GM23248 (cell line): ENCODE measurements around the gene PRH1. TPM values are rescaled to one million over a fixed set of nuclear protein-coding genes. Genes with fewer than 3 reads are reported as not detected.

Experiments
- DNase-seq: peaks from one replicate; pipeline ENCODE4 v3.0.0-alpha.2; 2015
- H2AFZ ChIP-seq: fragments of 200-600 bp; sonication (generic); 2 replicates; pipeline ENCODE4 v1.6.1; 2016; ENCODE audit warnings: antibody characterized with exemption
- H3F3A ChIP-seq: fragments of 200-600 bp; sonication (generic); 2 replicates; pipeline ENCODE4 v1.6.1; 2016; ENCODE audit warnings: mild to moderate bottlenecking, antibody characterized with exemption, mixed run types; ENCODE audit not compliant: insufficient read depth
- H3K27ac ChIP-seq: fragments of 200-600 bp; sonication (generic); 2 replicates; pipeline ENCODE4 v1.5.1; 2016; ENCODE audit warnings: mild to moderate bottlenecking
- H3K27me3 ChIP-seq: fragments of 200-600 bp; sonication (generic); replicated peaks from 2 replicates; pipeline ENCODE4 v1.6.1; 2016; ENCODE audit warnings: mild to moderate bottlenecking; ENCODE audit not compliant: insufficient read depth
- H3K36me3 ChIP-seq: fragments of 200-600 bp; sonication (generic); 2 replicates; pipeline ENCODE4 v1.6.1; 2016; ENCODE audit warnings: low read depth, mild to moderate bottlenecking
- H3K4me1 ChIP-seq: fragments of 200-600 bp; sonication (generic); 2 replicates; pipeline ENCODE4 v1.6.1; 2016; ENCODE audit warnings: mild to moderate bottlenecking; ENCODE audit not compliant: insufficient read depth
- H3K4me2 ChIP-seq: fragments of 200-600 bp; sonication (generic); one replicate; pipeline ENCODE4 v1.6.1; 2016; ENCODE audit warnings: mild to moderate bottlenecking; ENCODE audit not compliant: unreplicated experiment
- H3K4me3 ChIP-seq: fragments of 200-600 bp; sonication (generic); 2 replicates; pipeline ENCODE4 v1.5.1; 2016; ENCODE audit warnings: mild to moderate bottlenecking
- H3K79me2 ChIP-seq: fragments of 200-600 bp; sonication (generic); 2 replicates; pipeline ENCODE4 v1.6.1; 2016; ENCODE audit warnings: mild to moderate bottlenecking; ENCODE audit not compliant: insufficient read depth
- H3K9ac ChIP-seq: fragments of 200-600 bp; sonication (generic); 2 replicates; pipeline ENCODE4 v1.6.1; 2016; ENCODE audit warnings: mild to moderate bottlenecking
- H3K9me2 ChIP-seq: fragments of 200-600 bp; sonication (generic); 2 replicates; pipeline ENCODE4 v1.6.1; 2016; ENCODE audit warnings: mixed run types, mild to moderate bottlenecking, moderate library complexity; ENCODE audit not compliant: insufficient read depth
- H3K9me3 ChIP-seq: fragments of 200-600 bp; sonication (generic); one replicate; pipeline ENCODE4 v1.6.1; 2017; ENCODE audit warnings: low read depth
- H4K20me1 ChIP-seq: fragments of 200-600 bp; sonication (generic); 2 replicates; pipeline ENCODE4 v1.6.0; 2016; ENCODE audit not compliant: insufficient read depth
- EZH2 ChIP-seq: fragments of 200-600 bp; sonication (generic); IDR thresholded peaks from 2 replicates; pipeline ENCODE4 v1.6.1; 2018; ENCODE audit warnings: antibody characterized with exemption, mild to moderate bottlenecking; ENCODE audit not compliant: insufficient read depth, poor library complexity, severe bottlenecking
- EZH2phosphoT487 ChIP-seq: fragments of 200-600 bp; sonication (generic); IDR thresholded peaks from 2 replicates; pipeline ENCODE4 v1.6.1; 2018; ENCODE audit warnings: antibody characterized with exemption, moderate library complexity, mild to moderate bottlenecking, low read depth; ENCODE audit not compliant: insufficient read depth
- WGBS, 2 experiments: methylation state at CpG; one replicate each; pipeline ENCODE4 v1.1.6; 2015 to 2017; ENCODE audit warnings: low lambda C conversion rate in 2 of 2, low coverage in 1 of 2; ENCODE audit errors: missing lambda C conversion rate in 2 of 2; 5-methylcytosine and 5-hydroxymethylcytosine counted together
- in situ Hi-C: fragments of 300-500 bp; cut with MboI; formaldehyde crosslinking; loops from 2 replicates; pipeline ENCODE4 v1.15.0; 2020
- polyA plus RNA-seq: library from polyadenylated mRNA; unstranded; fragments of >200 nt; fragmentation: Nextera tagmentation; extraction: Ambion mirVana; gene quantifications from 2 replicates; pipeline ENCODE4 v1.2.1, GENCODE V29; 2016
- total RNA-seq: library from RNA; depleted of rRNA; stranded (reverse); fragments of >200 nt; shearing (Covaris generic); gene quantifications from 2 replicates; pipeline ENCODE4 v1.2.3, GENCODE V29; 2014

PRH1 gene
- total and polyA plus RNA-seq, 2 experiments from 2014 or later, result 7.3 to 10.7 TPM

DNA sequence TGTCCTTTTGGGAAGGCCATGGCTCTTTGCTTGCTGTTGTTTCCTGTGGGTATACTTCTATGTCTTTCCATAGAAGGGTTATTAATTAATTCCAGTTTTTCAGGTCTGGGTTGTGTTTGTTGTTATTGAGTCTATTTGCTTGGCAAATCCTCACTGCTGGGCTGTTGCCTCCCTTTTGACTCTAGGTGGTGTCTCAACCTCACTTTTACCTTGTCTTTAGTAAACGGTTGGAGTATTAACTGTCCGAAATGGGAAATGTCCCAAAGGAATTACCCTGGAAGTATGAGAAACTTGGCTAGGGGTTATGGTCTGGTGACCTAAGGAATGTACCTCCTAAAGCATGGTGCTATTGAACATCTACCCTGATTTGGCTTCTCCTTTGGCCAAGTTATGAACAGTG lies 16.7 kb downstream of the PRH1 start:
- in situ Hi-C loops, result no loop called here
- Histone ChIP-seq H3K36me3 (no peaks in the 10 kb centered on the region), H4K20me1 (no peaks in the 10 kb centered on the region), H2AFZ (no peak overlapping the region), H3K9ac (no peak overlapping the region), H3K4me2 (no peak overlapping the region), H3K4me3 (no peak overlapping the region), H3F3A (no peaks in the 10 kb centered on the region), H3K9me3 (no peaks in the 10 kb centered on the region), H3K9me2 (no peaks in the 10 kb centered on the region), H3K27ac (no peak overlapping the region), H3K79me2 (no peaks in the 10 kb centered on the region), H3K27me3 (no peaks in the 10 kb centered on the region), H3K4me1 (no peaks in the 10 kb centered on the region)
- no peak for DNase-seq
- WGBS, 2 experiments, result 74% methylated on average over 2 of the region's 2 CpGs
- no peak for TF ChIP-seq EZH2
- no peak for TF ChIP-seq EZH2phosphoT487

DNA sequence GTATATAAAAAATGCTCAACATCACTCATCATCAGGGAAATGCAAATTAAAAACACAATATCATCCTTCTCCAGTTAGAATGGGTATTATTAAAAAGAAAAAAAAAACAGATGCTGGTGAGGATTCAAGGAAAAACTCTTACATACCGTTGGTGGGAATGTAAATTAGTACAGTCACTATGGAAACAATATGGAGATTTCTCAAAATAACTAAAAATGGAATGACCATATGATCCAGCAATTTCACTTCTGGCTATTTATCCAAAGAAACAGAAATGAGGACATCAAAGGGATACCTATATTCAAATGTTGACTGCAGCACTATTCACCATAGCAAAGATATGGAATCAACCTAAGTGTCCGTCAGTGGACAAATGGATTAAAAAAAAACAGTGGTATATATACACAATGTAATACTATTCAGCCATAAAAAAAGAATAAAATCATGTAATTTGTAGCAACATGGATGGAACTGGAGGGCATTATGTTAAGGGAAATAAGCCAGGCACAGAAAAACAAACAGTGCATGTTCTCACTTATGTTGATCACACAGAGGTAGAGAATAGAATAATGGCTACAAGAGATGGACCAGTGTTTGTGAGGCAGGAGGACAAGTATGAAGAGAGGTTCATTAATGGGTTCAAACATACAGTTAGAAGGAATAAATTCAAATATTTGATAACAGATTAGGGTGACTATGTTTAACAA lies 20.4 kb downstream of the PRH1 start:
- Histone ChIP-seq H2AFZ (no peak overlapping the region), H3K4me3 (no peak overlapping the region), H3K27ac (no peak overlapping the region), H3K4me1 (no peaks in the 10 kb centered on the region), H3K27me3 (no peaks in the 10 kb centered on the region), H3K9me2 (peaks cover 3% of the 10 kb centered on the region; the same call in 1 of the 2 replicates), H3K79me2 (no peaks in the 10 kb centered on the region), H3K9me3 (no peaks in the 10 kb centered on the region), H3F3A (no peaks in the 10 kb centered on the region), H3K36me3 (no peaks in the 10 kb centered on the region), H3K4me2 (no peak overlapping the region), H4K20me1 (no peaks in the 10 kb centered on the region), H3K9ac (no peak overlapping the region)
- no peak for DNase-seq
- in situ Hi-C loops, result no loop called here
- 74 to 76% methylated on average over 2 of the region's 2 CpGs for WGBS, 2 experiments
- TF ChIP-seq EZH2, result no peak
- no peak for TF ChIP-seq EZH2phosphoT487

DNA sequence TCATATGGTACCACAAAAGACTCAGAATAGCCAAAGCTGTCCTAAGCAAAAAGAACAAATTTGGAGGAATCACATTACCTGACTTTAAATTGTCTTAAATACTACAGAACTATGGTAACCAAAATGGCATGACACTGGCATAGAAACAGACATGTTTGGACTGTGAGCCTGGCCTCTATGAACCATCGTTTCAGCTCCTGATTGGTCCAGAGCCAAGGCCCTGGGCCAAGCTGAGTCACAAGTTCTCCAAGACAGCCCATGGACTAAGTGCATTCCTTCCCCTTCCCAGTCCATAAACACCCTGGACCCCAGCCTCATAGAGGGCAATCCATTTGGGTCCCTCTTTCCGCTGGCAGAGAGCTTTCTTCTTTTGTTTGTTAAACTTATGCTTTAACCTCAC lies 22.7 kb downstream of the PRH1 start:
- Histone ChIP-seq H3K79me2 (no peaks in the 10 kb centered on the region), H3K27ac (no peak overlapping the region)
- TF ChIP-seq EZH2phosphoT487, result no peak
- TF ChIP-seq EZH2, result no peak

DNA sequence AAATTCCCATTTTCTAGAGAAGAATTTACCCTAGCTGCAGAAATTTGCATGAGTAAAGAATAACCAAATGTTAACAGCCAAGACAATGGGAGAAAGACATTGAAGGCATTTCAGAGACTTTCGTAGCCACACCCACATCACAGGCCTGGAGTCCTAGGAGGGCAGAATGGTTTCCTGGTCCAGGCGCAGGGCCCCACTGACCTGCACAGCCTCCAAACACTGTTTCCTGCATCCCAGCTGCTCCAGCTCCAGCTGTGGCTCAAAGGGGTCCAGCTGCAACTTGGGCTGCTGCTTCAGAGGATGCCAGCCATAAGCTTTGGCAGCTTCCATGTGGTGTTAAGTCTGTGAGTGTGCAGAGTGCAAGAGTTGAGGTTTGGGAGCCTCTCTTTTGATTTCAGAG lies 28.2 kb downstream of the PRH1 start:
- Histone ChIP-seq H3K36me3 (0 out of 2 replicates have a peak, but pooled peaks cover 5% of the 10 kb centered on the region), H3K27ac (no peak overlapping the region), H3K9ac (no peak overlapping the region), H3K9me3 (no peaks in the 10 kb centered on the region), H3F3A (no peaks in the 10 kb centered on the region), H3K9me2 (peaks cover 3% of the 10 kb centered on the region; the same call in 1 of the 2 replicates), H3K4me1 (no peaks in the 10 kb centered on the region), H3K79me2 (no peaks in the 10 kb centered on the region), H4K20me1 (no peaks in the 10 kb centered on the region), H3K27me3 (no peaks in the 10 kb centered on the region), H2AFZ (no peak overlapping the region), H3K4me2 (no peak overlapping the region), H3K4me3 (no peak overlapping the region)
- in situ Hi-C loops, result no loop called here
- no peak for DNase-seq
- TF ChIP-seq EZH2phosphoT487 (no peak), EZH2 (no peak)
- WGBS, 2 experiments, result 89 to 98% methylated on average over 2 of the region's 2 CpGs

More for the DNA sequence above, 22.7 kb downstream of the PRH1 start:
- no peaks in the 10 kb centered on the region for H3K9me3 ChIP-seq
- no peaks in the 10 kb centered on the region for H3K27me3 ChIP-seq
- no peak overlapping the region for H2AFZ ChIP-seq
- no peaks in the 10 kb centered on the region for H3K4me1 ChIP-seq
- peaks cover 3% of the 10 kb centered on the region; the same call in 1 of the 2 replicates for H3K9me2 ChIP-seq
- peak; percentile 20 for DNase-seq
- H3K9ac ChIP-seq, result no peak overlapping the region
- H4K20me1 ChIP-seq, result no peaks in the 10 kb centered on the region
- in situ Hi-C loops, result no loop called here
- 0 out of 2 replicates have a peak, but pooled peaks cover 5% of the 10 kb centered on the region for H3K36me3 ChIP-seq
- 50 to 51% methylated on average over 2 of the region's 2 CpGs for WGBS, 2 experiments
- no peaks in the 10 kb centered on the region for H3F3A ChIP-seq
- no peak overlapping the region for H3K4me2 ChIP-seq
- no peak overlapping the region for H3K4me3 ChIP-seq
